MCF 10A (cell line): ENCODE data around the gene ZNF264. TPM values are rescaled to one million over a fixed set of nuclear protein-coding genes. Genes with fewer than 3 reads are reported as not detected.

Experiments
- BruUV-seq: library from RNA; stranded (reverse); fragments of 400-500 nt; replicated peaks from 2 replicates; lab custom pipeline; 2021; lab: Mats Ljungman, UMichigan
- CTCF ChIA-PET: fragments of 300-600 bp; sonication (Branson Sonifier 250); formaldehyde crosslinking; extraction: SDS; loops from one replicate; lab custom pipeline; 2021; ENCODE audit warnings: antibody characterized with exemption, inconsistent platforms; lab: Yijun Ruan, JAX
- POLR2A ChIA-PET: fragments of 300-600, 350-650 bp; sonication (Branson Sonifier 250); formaldehyde crosslinking; extraction: SDS; loops from one replicate; lab custom pipeline; 2020; ENCODE audit warnings: antibody characterized with exemption, inconsistent platforms; lab: Yijun Ruan, JAX
- DNase-seq: peaks from one replicate; pipeline ENCODE4 v3.0.0-alpha.2; 2018; ENCODE audit not compliant: unreplicated experiment
- H3K27ac Mint-ChIP-seq: one replicate; pipeline ENCODE4 v1.8.0; 2022; ENCODE audit warnings: mild to moderate bottlenecking, low read depth, mixed read lengths; ENCODE audit not compliant: unreplicated experiment
- H3K27me3 Mint-ChIP-seq: one replicate; pipeline ENCODE4 v1.8.0; 2022; ENCODE audit warnings: mixed read lengths; ENCODE audit not compliant: insufficient read depth, unreplicated experiment
- H3K36me3 Mint-ChIP-seq: one replicate; pipeline ENCODE4 v1.8.0; 2022; ENCODE audit warnings: mild to moderate bottlenecking, moderate library complexity, mixed read lengths; ENCODE audit not compliant: insufficient read depth, unreplicated experiment
- H3K4me1 Mint-ChIP-seq: one replicate; pipeline ENCODE4 v1.8.0; 2022; ENCODE audit warnings: mixed read lengths; ENCODE audit not compliant: insufficient read depth, unreplicated experiment
- H3K4me3 Mint-ChIP-seq: one replicate; pipeline ENCODE4 v1.8.0; 2022; ENCODE audit warnings: mild to moderate bottlenecking, moderate library complexity, mixed read lengths; ENCODE audit not compliant: unreplicated experiment
- H3K9me3 Mint-ChIP-seq: one replicate; pipeline ENCODE4 v1.8.0; 2022; ENCODE audit warnings: mixed read lengths; ENCODE audit not compliant: unreplicated experiment
- intact Hi-C: fragments of 100-400 bp; cut with micrococcal nuclease; formaldehyde crosslinking; loops from 2 replicates; pipeline ENCODE4 v1.14.1; 2022
- total RNA-seq: library from RNA; stranded (reverse); gene quantifications from 2 replicates; pipeline ENCODE4 v1.2.3, GENCODE V29; 2022
- TF ChIP-seq, protein P1 (sequence below): fragments of 200-600 bp; IDR thresholded peaks from one replicate; pipeline ENCODE4 v1.8.0; 2022; ENCODE audit warnings: antibody characterized with exemption, mild to moderate bottlenecking; ENCODE audit not compliant: unreplicated experiment

Gene ZNF264
- total RNA-seq, 1 experiment from 2014 or later: 34.4 TPM

- BruUV-seq: no TSS peak
- peak overlapping the region; percentile 70 for H3K27ac Mint-ChIP-seq
- ChIA-PET CTCF (no interaction called here), POLR2A (interaction anchor here (0.8 to 3.6 kb wide), 9 partner anchors 19 to 122 kb away, joined by 3 to 23 read pairs (median 4); partner anchors contain the start of genes TRAPPC2B, ZNF264, ZNF304 and ZNF460)
- intact Hi-C loops: loop anchor here (2.0 kb wide), 1 partner anchor 80 kb away; the partner anchor contains the start of gene ZNF543
- H3K27me3 Mint-ChIP-seq: no peaks in the 10 kb centered on the region
- peak overlapping the region; percentile 73 for H3K4me3 Mint-ChIP-seq
- TF ChIP-seq, protein P1, sequence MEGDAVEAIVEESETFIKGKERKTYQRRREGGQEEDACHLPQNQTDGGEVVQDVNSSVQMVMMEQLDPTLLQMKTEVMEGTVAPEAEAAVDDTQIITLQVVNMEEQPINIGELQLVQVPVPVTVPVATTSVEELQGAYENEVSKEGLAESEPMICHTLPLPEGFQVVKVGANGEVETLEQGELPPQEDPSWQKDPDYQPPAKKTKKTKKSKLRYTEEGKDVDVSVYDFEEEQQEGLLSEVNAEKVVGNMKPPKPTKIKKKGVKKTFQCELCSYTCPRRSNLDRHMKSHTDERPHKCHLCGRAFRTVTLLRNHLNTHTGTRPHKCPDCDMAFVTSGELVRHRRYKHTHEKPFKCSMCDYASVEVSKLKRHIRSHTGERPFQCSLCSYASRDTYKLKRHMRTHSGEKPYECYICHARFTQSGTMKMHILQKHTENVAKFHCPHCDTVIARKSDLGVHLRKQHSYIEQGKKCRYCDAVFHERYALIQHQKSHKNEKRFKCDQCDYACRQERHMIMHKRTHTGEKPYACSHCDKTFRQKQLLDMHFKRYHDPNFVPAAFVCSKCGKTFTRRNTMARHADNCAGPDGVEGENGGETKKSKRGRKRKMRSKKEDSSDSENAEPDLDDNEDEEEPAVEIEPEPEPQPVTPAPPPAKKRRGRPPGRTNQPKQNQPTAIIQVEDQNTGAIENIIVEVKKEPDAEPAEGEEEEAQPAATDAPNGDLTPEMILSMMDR: no peak
- H3K36me3 Mint-ChIP-seq: peaks cover 32% of the 10 kb centered on the region
- peak; percentile 12 for DNase-seq
- peaks cover 6% of the 10 kb centered on the region for H3K4me1 Mint-ChIP-seq
- H3K9me3 Mint-ChIP-seq: no peaks in the 10 kb centered on the region
Measured at GRCh38 chr19:57241176-57241575, 49.9 kb downstream of the ZNF264 start.

DNA sequence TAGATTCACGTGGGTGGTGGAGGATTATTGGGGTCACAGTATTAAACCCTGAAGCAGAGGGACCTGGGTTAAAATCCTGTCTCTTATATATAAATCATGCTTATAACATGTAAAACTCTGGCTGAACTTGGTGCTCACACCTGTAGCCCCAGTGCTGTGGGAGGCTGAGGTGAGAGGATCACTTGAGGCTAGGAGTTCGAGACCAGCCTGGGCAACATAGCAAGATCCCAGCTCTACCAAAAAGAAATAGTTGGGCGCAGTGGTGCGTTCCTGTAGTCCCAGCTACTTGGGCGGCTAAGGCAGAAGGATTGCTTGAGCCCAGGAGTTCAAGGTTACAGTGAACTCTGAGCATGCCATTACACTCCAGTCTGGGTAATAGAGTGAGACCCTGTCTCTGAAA, 51.5 kb downstream of the ZNF264 start:
- TF ChIP-seq, protein P1: no peak
- Mint-ChIP-seq H3K27me3 (no peaks in the 10 kb centered on the region), H3K9me3 (no peaks in the 10 kb centered on the region), H3K4me1 (peaks cover 6% of the 10 kb centered on the region), H3K36me3 (peaks cover 45% of the 10 kb centered on the region), H3K4me3 (peak overlapping the region; percentile 33), H3K27ac (peak overlapping the region; percentile 70)
- CTCF ChIA-PET: interaction anchor here (0.6 to 1.3 kb wide), 3 partner anchors 10 to 32 kb away, joined by 4 read pairs; no protein-coding TSS in a partner anchor
- POLR2A ChIA-PET: interaction anchor here (0.8 to 1.0 kb wide), 3 partner anchors 39 to 986 kb away, joined by 3 to 5 read pairs (median 3); partner anchors contain the start of genes ZNF264 and ZNF544
- no TSS peak for BruUV-seq
- intact Hi-C loops: no loop called here
- DNase-seq: no peak

DNA sequence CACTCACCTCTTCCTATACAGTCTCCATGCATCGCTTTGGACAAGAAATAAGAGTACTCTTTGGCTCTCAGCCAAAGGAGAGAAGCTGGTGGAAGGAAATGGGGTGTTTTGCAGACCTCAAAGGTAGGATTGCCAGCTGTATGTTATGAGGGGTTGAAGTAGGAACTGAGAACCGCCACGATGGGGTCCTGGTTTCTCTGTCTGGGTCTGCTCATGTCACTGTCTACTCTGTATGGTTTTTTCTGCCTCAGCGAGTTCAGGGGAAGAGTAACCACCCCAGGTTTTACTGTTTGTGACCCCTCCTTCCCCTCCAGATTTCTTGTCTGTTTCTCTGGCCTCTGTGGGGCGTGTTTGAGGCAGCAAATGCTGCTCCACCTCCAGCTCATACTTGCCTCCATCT, 53.2 kb downstream of the ZNF264 start:
- no peak for DNase-seq
- no peak overlapping the region for H3K4me3 Mint-ChIP-seq
- POLR2A ChIA-PET: no interaction called here
- H3K36me3 Mint-ChIP-seq: peaks cover 52% of the 10 kb centered on the region
- no peak overlapping the region for H3K27ac Mint-ChIP-seq
- H3K4me1 Mint-ChIP-seq: peaks cover 6% of the 10 kb centered on the region
- intact Hi-C loops: no loop called here
- CTCF ChIA-PET: no interaction called here
- TF ChIP-seq, protein P1: no peak
- BruUV-seq: no TSS peak
- no peaks in the 10 kb centered on the region for H3K27me3 Mint-ChIP-seq
- H3K9me3 Mint-ChIP-seq: no peaks in the 10 kb centered on the region

DNA sequence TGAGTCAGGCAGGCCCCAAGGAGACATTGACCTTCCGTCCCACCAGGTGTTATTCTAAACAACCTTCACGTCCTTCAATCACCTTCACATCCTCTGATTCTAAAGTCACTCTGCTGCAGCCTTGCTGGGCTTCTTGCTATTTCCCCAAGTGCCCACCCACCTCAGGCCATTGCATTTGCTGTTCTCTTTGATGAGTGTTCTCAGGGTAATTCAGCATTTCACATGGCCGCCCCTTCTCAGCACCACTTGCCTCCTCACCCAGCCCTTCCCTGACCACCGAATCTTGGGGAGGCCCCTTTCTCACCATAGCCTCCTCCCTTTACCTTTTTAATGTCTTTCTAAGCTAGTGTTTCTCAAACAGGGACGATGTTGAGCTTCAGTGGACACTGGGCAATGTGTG, 53.8 kb downstream of the ZNF264 start:
- Mint-ChIP-seq H3K27ac (no peak overlapping the region), H3K4me3 (no peak overlapping the region), H3K27me3 (no peaks in the 10 kb centered on the region), H3K4me1 (peaks cover 6% of the 10 kb centered on the region), H3K36me3 (peaks cover 51% of the 10 kb centered on the region), H3K9me3 (no peaks in the 10 kb centered on the region)
- intact Hi-C loops: no loop called here
- ChIA-PET POLR2A (interaction anchor here (1.0 kb wide), 1 partner anchor 29 kb away, joined by 3 read pairs; no protein-coding TSS in a partner anchor), CTCF (no interaction called here)
- no TSS peak for BruUV-seq
- TF ChIP-seq, protein P1: no peak
- DNase-seq: no peak
